HepG2 (cell line): Measurements from ENCODE around the gene BICDL1. TPM values are rescaled to one million over a fixed set of nuclear protein-coding genes. Genes with fewer than 3 reads are reported as not detected.
A peak's percentile ranks its signal among the peaks of the same experiment; 100 is the strongest.

ENCODE experiments used
- ATM ChIP-seq: fragments of 450-650 bp; IDR thresholded peaks from 2 replicates; pipeline ENCODE4 v1.7.1; 2017; ENCODE audit warnings: mild to moderate bottlenecking, borderline replicate concordance
- FOXA1 ChIP-seq, 2 experiments: fragments of 450-650 bp in 1 of 2; sonication (generic) in 1 of 2; formaldehyde crosslinking in 1 of 2; IDR thresholded peaks; 2 replicates each; pipeline versions ENCODE4 v1.4.0 to v1.6.1; 2016 to 2020; ENCODE audit warnings: missing genetic modification reagents in 1 of 2
- GTF2F1 ChIP-seq: fragments of 150-350 bp; IDR thresholded peaks from 2 replicates; pipeline ENCODE4 v1.6.1; 2014; ENCODE audit warnings: low read length
- HDAC1 ChIP-seq: sonication (generic); formaldehyde crosslinking; IDR thresholded peaks from 2 replicates; pipeline ENCODE4 v1.5.1; 2020; ENCODE audit warnings: mild to moderate bottlenecking, missing genetic modification reagents
- HMGA1 ChIP-seq: sonication (generic); formaldehyde crosslinking; conservative IDR thresholded peaks from 2 replicates; pipeline ENCODE4 v1.4.0; 2020; ENCODE audit warnings: missing genetic modification reagents
- HNF4G ChIP-seq, 2 experiments: sonication (generic) in 1 of 2; formaldehyde crosslinking in 1 of 2; IDR thresholded peaks; 2 replicates each; pipeline versions ENCODE4 v1.4.0 to v1.6.1; 2011 to 2020; ENCODE audit warnings: borderline replicate concordance in 2 of 2, low read depth in 2 of 2, mild to moderate bottlenecking in 2 of 2, low read length in 1 of 2, missing genetic modification reagents in 1 of 2, moderate library complexity in 1 of 2
- ISX ChIP-seq: sonication (generic); formaldehyde crosslinking; conservative IDR thresholded peaks from 2 replicates; pipeline ENCODE4 v1.5.0; 2020; ENCODE audit warnings: missing genetic modification reagents
- KDM5B ChIP-seq: sonication (generic); formaldehyde crosslinking; IDR thresholded peaks from 2 replicates; pipeline ENCODE4 v1.4.0; 2020; ENCODE audit warnings: missing genetic modification reagents, mild to moderate bottlenecking, borderline replicate concordance
- MTF1 ChIP-seq: sonication (generic); formaldehyde crosslinking; IDR thresholded peaks from 2 replicates; pipeline ENCODE4 v1.5.0; 2020; ENCODE audit warnings: missing genetic modification reagents
- NFRKB ChIP-seq: fragments of 450-650 bp; IDR thresholded peaks from 2 replicates; pipeline ENCODE4 v1.6.1; 2017
- POLR2AphosphoS2 ChIP-seq: IDR thresholded peaks from 2 replicates; pipeline ENCODE4 v1.6.1; 2011; ENCODE audit warnings: low read depth, low read length, improper control_type of control experiment
- RBM39 ChIP-seq: fragments of 200-400 bp; formaldehyde crosslinking; IDR thresholded peaks from one replicate; pipeline ENCODE4 v1.6.1; 2018; ENCODE audit warnings: antibody characterized with exemption, mild to moderate bottlenecking, low read depth, low read length; ENCODE audit not compliant: poor library complexity, severe bottlenecking
- RCOR2 ChIP-seq: IDR thresholded peaks from 2 replicates; pipeline ENCODE4 v1.6.1; 2016; ENCODE audit warnings: missing biosample characterization, missing genetic modification reagents
- SALL1 ChIP-seq: sonication (generic); formaldehyde crosslinking; IDR thresholded peaks from 2 replicates; pipeline ENCODE4 v1.8.0; 2022; ENCODE audit warnings: mild to moderate bottlenecking, missing genetic modification reagents
- SNAI1 ChIP-seq: sonication (generic); formaldehyde crosslinking; IDR thresholded peaks from 2 replicates; pipeline ENCODE4 v1.5.0; 2020; ENCODE audit warnings: mild to moderate bottlenecking, missing genetic modification reagents, borderline replicate concordance
- SOX5 ChIP-seq: IDR thresholded peaks from 2 replicates; pipeline ENCODE4 v1.6.1; 2016; ENCODE audit warnings: borderline replicate concordance
- SRSF1 ChIP-seq: fragments of 200-400 bp; formaldehyde crosslinking; optimal IDR thresholded peaks from 2 replicates; pipeline ENCODE3; 2017; ENCODE audit warnings: mild to moderate bottlenecking, low read depth, low read length, moderate library complexity
- SRSF9 ChIP-seq: fragments of 200-400 bp; formaldehyde crosslinking; IDR thresholded peaks from 2 replicates; pipeline ENCODE4 v1.6.1; 2018; ENCODE audit warnings: borderline replicate concordance, mild to moderate bottlenecking, low read depth, low read length; ENCODE audit not compliant: insufficient read depth, poor library complexity, severe bottlenecking
- TEAD3 ChIP-seq: optimal IDR thresholded peaks from 2 replicates; pipeline ENCODE3; 2016; ENCODE audit warnings: borderline replicate concordance
- U2AF2 ChIP-seq: fragments of 200-400 bp; formaldehyde crosslinking; IDR thresholded peaks from 2 replicates; pipeline ENCODE4 v1.6.1; 2017; ENCODE audit warnings: low read depth, mild to moderate bottlenecking, low read length
- ZNF121 ChIP-seq: sonication (generic); formaldehyde crosslinking; IDR thresholded peaks from 2 replicates; pipeline ENCODE4 v1.5.0; 2020; ENCODE audit warnings: mild to moderate bottlenecking, missing genetic modification reagents
- ZNF160 ChIP-seq: sonication (generic); formaldehyde crosslinking; IDR thresholded peaks from 2 replicates; pipeline ENCODE4 v1.8.0; 2022; ENCODE audit warnings: mild to moderate bottlenecking, inconsistent platforms, missing genetic modification reagents
- ZNF44 ChIP-seq: sonication (generic); formaldehyde crosslinking; IDR thresholded peaks from 2 replicates; pipeline ENCODE4 v1.5.1; 2020; ENCODE audit warnings: mild to moderate bottlenecking, missing genetic modification reagents
- ZNF550 ChIP-seq: sonication (generic); formaldehyde crosslinking; IDR thresholded peaks from 2 replicates; pipeline ENCODE4 v1.4.0; 2020; ENCODE audit warnings: mild to moderate bottlenecking, missing genetic modification reagents, borderline replicate concordance
- ZNF567 ChIP-seq: sonication (generic); formaldehyde crosslinking; IDR thresholded peaks from 2 replicates; pipeline ENCODE4 v1.8.1; 2023; ENCODE audit warnings: mild to moderate bottlenecking, missing genetic modification reagents, borderline replicate concordance
- ZNF598 ChIP-seq: sonication (generic); formaldehyde crosslinking; IDR thresholded peaks from 2 replicates; pipeline ENCODE4 v1.5.1; 2020; ENCODE audit warnings: mild to moderate bottlenecking, missing genetic modification reagents, borderline replicate concordance
- ZNF7 ChIP-seq: IDR thresholded peaks from 2 replicates; pipeline ENCODE4 v1.6.1; 2016; ENCODE audit warnings: missing biosample characterization, missing genetic modification reagents
- ZNF746 ChIP-seq: sonication (generic); formaldehyde crosslinking; IDR thresholded peaks from 2 replicates; pipeline ENCODE4 v1.8.0; 2022; ENCODE audit warnings: mild to moderate bottlenecking, missing genetic modification reagents
- ZNF777 ChIP-seq: sonication (generic); formaldehyde crosslinking; IDR thresholded peaks from 2 replicates; pipeline ENCODE4 v1.4.0; 2020; ENCODE audit warnings: missing genetic modification reagents
- polyA plus RNA-seq, 8 experiments: library from polyadenylated mRNA; depleted of rRNA in 3 of 8; stranded (reverse) in 7 of 8; unstranded in 1 of 8; fragments of >200 nt; fragmentation: Illumina TruSeq in 4 of 8; extraction: Trizol in 4 of 8; gene quantifications; 2 replicates each; pipeline versions ENCODE4 v1.2.1 to v1.2.3, GENCODE V29; 2011 to 2016; ENCODE audit warnings: low read depth in 4 of 8, missing spikeins in 1 of 8, mixed read lengths in 1 of 8; ENCODE audit not compliant: insufficient read depth in 1 of 8
- total RNA-seq, 5 experiments: library from RNA; depleted of rRNA; stranded (reverse); fragments of >200 nt; fragmentation: Illumina TruSeq; extraction: Trizol; gene quantifications; 2 replicates each; pipeline ENCODE4 v1.2.3, GENCODE V29; 2016; ENCODE audit warnings: low read depth in 1 of 5
- TF ChIP-seq, protein P1 (sequence below): sonication (generic); formaldehyde crosslinking; IDR thresholded peaks from 2 replicates; pipeline ENCODE4 v1.5.0; 2020; ENCODE audit warnings: mild to moderate bottlenecking, missing genetic modification reagents
- TF ChIP-seq, protein P2 (sequence below): sonication (generic); formaldehyde crosslinking; IDR thresholded peaks from 2 replicates; pipeline ENCODE4 v1.5.0; 2020; ENCODE audit warnings: mild to moderate bottlenecking, low read depth, missing genetic modification reagents, borderline replicate concordance

BICDL1 gene
- total and polyA plus RNA-seq, 2 of the 13 experiments (the other 11 are each of a cell fraction or from before 2014, with no cell fraction given), result 3.6 to 9.7 TPM

DNA sequence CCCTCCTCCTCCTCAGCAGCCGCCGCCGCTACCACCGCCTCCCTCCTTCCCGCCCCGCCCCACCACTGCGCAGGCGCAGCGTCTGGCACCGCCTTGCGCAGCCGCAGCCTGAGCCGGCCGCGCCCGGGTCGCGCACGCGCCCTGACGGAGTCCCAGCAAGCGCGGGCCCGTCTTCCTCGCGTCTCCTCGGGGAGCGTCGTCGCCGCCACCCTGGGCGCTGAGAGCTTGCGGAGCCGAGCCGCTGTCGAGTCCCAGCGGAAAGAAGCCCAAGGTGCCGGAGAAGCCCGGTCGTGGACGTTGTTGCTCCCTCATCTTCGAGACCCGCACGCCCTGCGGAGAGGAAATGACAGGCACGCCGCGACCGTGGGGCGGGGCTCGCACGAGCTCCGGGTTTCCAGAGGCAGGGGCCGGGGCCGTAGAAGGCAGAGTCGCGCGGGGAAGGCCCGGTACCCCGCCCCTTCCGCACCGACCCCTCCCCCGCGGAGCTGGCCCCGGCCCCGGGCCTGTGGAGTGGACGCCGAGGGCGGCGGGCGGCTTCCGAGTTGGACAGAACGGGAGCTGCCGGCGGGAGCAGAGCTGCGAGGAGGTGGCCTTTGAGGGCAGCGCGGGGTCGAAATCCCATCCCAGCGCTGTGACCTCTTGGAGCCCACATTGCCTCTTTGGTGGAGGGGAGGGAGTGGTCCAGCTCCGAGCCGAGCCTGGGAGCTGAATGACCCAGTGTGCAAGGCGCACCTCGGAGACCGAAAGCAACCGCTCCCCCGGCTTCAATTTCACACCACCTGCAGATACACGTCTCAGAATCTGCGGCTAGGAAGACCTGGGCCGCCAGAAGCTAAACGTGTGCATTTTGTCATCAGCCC lies 128.0 kb downstream of the BICDL1 start (continued):
- TF ChIP-seq KDM5B (CRISPR knock-in tag), result peak; percentile 94
- TF ChIP-seq, protein P1, sequence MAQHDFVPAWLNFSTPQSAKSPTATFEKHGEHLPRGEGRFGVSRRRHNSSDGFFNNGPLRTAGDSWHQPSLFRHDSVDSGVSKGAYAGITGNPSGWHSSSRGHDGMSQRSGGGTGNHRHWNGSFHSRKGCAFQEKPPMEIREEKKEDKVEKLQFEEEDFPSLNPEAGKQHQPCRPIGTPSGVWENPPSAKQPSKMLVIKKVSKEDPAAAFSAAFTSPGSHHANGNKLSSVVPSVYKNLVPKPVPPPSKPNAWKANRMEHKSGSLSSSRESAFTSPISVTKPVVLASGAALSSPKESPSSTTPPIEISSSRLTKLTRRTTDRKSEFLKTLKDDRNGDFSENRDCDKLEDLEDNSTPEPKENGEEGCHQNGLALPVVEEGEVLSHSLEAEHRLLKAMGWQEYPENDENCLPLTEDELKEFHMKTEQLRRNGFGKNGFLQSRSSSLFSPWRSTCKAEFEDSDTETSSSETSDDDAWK (CRISPR knock-in tag), result no peak
- no peak for TF ChIP-seq FOXA1 (IDR thresholded peaks at IDR 0.05)
- no peak for TF ChIP-seq FOXA1 (CRISPR knock-in tag; IDR thresholded peaks at IDR 0.05)
- TF ChIP-seq ZNF777 (CRISPR knock-in tag), result peak; percentile 86
- peak; percentile 50; the same call in 1 of the 2 replicates for TF ChIP-seq ZNF598 (CRISPR knock-in tag)
- TF ChIP-seq ZNF746 (CRISPR knock-in tag), result peak; percentile 60
- TF ChIP-seq RBM39, result peak; percentile 67
- no peak; the same call in 1 of the 2 replicates for TF ChIP-seq ZNF44 (CRISPR knock-in tag)
- no peak for TF ChIP-seq SRSF9
- TF ChIP-seq SOX5 (CRISPR knock-in tag), result no peak; the same call in 1 of the 2 replicates
- no peak for TF ChIP-seq ZNF550
- TF ChIP-seq HNF4G (IDR thresholded peaks at IDR 0.05; ENCODE audit: borderline replicate concordance, low read depth, low read length), result no peak
- no peak for TF ChIP-seq HNF4G (CRISPR knock-in tag; IDR thresholded peaks at IDR 0.05; ENCODE audit: borderline replicate concordance, low read depth)
- TF ChIP-seq SNAI1 (CRISPR knock-in tag), result no peak
- no peak for TF ChIP-seq ATM
- no peak for TF ChIP-seq POLR2AphosphoS2
- peak; percentile 66; the same call in 1 of the 2 replicates for TF ChIP-seq HDAC1 (CRISPR knock-in tag)
- 0 out of 2 replicates have a peak, but pooled peaks have one; percentile 68 for TF ChIP-seq ISX
- TF ChIP-seq NFRKB, result no peak
- no peak for TF ChIP-seq SRSF1
- peak; percentile 90 for TF ChIP-seq SALL1
- 0 out of 2 replicates have a peak, but pooled peaks have one; percentile 78 for TF ChIP-seq MTF1 (CRISPR knock-in tag)
- TF ChIP-seq ZNF7 (CRISPR knock-in tag), result no peak
- no peak for TF ChIP-seq GTF2F1
- TF ChIP-seq, protein P2, sequence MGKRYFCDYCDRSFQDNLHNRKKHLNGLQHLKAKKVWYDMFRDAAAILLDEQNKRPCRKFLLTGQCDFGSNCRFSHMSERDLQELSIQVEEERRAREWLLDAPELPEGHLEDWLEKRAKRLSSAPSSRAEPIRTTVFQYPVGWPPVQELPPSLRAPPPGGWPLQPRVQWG, result no peak
- TF ChIP-seq ZNF567, result no peak
- TF ChIP-seq TEAD3, result peak; percentile 43
- peak; percentile 65 for TF ChIP-seq ZNF121 (CRISPR knock-in tag)
- no peak for TF ChIP-seq RCOR2 (CRISPR knock-in tag)
- no peak for TF ChIP-seq U2AF2
- peak; percentile 23; the same call in 1 of the 2 replicates for TF ChIP-seq ZNF160 (CRISPR knock-in tag)
- TF ChIP-seq HMGA1 (CRISPR knock-in tag), result no peak
